GM18861 (cell line): ENCODE results near the gene COQ3.

Experiments used
- ATAC-seq: cut with Tn5 transposase; IDR thresholded peaks from one replicate; pipeline ENCODE4 v1.9.1; 2021; ENCODE audit not compliant: unreplicated experiment

The COQ3 gene, protein sequence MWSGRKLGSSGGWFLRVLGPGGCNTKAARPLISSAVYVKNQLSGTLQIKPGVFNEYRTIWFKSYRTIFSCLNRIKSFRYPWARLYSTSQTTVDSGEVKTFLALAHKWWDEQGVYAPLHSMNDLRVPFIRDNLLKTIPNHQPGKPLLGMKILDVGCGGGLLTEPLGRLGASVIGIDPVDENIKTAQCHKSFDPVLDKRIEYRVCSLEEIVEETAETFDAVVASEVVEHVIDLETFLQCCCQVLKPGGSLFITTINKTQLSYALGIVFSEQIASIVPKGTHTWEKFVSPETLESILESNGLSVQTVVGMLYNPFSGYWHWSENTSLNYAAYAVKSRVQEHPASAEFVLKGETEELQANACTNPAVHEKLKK

DNA sequence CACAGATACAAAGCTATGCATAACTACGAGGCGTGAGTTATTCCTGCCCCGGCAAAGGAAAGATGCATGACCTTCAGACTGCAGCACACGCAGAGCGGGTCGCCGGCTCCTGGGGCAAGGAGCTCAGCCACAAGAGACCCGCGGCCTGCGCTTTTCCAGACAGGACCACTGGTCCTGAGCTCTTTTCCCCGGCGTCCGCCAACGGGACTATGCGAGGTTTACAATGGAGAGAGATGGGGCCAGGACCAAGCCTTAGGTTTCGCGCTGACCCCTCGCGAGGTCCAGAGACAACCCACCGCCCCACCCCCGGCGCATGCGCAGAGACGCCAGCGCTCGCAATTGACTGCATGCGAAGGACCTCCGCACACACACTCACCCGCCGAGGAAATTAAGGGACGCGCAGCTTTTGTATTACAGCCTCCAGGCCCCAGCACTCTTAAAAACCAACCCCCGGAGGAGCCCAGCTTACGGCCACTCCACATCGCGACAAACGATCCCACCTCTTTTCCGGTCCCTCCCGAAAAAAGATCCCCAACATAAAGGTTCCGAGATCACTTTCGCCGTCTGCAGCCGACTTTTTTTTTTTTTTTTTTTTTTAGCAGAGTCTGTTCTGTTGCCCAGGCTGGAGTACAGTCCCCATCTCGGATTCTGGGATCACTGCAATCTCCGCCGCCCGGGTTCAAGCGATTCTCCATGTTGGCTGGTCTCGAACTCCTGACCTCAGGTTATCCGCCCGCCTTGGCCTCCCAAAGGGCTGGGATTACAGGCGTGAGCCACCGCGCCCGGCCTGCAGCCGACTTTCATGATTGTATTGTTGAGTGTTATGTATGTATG is at the start of gene COQ3:
COQ3 (minus strand) TSS at position 498 of the 834 bp plus-strand sequence; CDS start at position 482, 16 bp downstream.
- ATAC-seq: peak; percentile 49

DNA sequence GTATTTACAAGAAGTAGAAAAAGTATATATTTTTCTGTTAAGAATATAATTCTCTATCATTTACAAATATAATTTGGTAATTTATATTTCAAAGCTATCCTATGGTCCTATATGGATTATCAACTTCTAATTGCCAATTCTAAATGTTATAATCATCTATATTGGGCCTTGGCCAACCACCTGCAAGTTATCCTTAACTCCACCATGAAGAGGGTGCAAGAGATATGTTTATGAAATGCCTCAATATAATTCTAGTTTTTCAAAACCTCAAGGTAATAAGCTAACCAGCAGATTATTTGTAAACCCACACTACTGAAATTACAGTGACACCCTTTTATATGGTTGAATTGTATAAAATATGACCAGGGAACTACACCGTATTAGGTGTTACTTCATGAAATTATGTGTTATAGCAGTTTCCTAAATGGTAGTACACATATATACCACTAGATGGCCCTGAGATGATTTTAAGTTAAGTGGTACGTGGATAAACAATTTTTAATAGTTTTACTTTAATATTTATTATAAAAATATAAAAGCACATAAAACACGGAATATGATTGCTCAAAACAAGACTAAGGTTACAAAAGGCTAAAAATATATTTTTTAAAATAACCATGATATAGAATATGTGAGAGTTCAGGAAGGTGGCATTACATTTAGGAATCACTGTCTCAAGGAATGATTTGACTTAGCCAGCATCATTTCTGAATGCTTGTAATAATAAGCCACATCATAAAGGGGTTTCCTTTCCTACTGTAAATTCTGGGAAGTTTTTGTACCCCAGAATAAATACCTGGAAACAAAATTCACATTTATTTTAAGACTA is 40.9 kb upstream of the COQ3 start:
- peak; percentile 89 for ATAC-seq

DNA sequence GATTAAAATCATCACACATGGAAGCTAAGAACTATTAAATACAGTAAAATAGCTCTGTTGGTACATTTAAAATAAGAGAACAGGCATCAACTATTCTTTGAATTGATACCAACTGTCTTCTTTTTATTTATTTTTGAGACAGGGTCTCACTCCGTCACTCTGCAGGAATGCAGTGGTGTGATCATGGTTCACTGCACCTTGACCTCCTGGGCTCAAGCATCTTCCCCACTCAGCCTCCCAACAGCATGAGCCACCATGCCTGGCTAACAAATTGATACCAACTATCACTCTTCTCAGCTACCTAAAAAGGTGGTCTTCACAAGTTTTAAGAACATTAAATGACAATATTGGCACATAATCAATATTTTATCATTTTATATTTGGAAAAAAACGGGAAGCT is 38.9 kb upstream of the COQ3 start:
- ATAC-seq: no peak

DNA sequence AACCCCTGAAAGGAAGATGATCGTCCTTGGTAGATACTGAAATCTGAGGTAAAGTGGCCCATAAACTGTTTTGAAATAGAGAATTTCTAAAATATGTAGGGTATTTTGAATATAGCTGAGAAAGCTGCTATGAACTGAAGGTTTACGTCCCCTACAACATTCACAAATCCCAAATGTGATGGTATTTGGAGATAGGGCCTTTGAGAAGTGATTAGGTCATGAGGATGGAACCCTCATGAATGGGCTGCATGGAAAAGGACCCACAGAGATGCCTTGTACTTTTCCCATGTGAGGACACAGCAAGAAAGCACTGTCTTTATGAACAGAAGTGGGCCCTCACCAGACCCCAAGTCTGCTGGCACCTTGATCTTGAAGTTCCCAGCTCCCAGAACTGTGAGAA is 37.9 kb upstream of the COQ3 start:
- ATAC-seq: no peak

DNA sequence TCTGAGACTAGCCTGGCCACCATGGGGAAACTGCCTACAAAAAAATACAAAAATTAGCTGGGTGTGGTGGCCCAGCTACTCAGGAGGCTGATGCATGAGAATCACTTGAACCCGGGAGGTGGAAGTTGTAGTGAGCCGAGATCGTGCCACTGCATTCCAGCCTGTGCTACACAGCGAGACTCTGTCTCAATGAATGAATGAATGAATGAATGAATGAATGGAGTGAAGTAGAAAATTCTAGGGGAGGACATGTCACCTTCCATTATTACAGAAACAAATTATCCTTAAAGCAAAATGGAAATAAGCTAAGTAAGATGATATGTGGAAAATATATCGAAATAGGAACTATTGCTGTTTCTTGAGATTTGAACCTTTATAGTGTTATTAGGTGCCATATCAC is 34.0 kb upstream of the COQ3 start:
- ATAC-seq: no peak

DNA sequence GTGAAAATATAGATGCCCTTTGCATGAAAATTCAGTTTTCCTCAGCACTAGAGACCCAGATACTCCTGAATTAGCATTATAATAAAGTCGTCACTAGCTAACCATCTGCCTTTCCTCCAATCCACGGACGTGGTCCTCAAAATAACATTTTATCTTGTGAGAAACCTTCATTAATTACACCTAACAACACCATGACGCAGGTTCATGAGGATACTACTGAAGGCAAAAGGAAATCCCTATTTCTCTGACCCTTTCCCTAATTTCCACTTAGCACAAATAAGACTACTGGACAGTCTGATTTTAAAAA is 32.4 kb upstream of the COQ3 start:
- ATAC-seq: no peak

DNA sequence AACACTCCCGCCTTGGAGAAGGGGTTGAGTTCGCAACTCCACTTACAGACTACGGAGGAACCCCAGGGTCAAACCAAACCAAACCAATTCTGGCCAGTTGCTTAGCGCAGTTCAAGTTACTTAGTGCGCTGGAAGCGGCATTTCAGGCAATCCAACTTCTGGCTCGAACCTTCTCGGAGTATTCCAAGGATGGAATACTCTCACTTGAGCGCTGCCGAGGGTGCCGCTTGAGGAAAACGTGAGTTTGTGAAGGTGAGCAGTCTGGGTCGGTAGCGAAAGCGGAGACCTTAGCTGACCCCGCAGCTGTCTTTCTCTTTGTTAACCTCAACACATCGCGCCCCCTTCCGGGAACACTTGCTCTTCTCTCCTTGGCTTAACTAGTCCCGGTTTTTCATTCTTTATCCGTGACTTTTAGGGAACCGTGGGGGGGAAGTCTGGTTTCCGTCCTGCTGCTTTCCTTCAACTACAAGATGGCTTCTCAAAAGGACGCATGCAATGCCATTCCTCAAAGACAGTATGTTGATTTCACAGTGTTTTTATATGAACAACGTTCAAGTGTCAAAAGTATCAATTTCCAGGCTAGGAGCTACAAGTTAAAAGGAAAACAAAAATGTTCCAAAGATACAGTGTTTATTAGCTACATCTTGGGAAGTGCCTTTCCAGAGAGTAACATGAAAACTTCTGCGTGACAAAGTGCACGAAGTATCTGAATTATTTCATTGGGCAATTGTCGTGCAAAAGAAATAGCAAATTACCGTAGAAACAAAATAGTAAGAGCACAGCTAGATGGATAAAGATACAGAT is 31.9 kb upstream of the COQ3 start:
- peak; percentile 36 for ATAC-seq

DNA sequence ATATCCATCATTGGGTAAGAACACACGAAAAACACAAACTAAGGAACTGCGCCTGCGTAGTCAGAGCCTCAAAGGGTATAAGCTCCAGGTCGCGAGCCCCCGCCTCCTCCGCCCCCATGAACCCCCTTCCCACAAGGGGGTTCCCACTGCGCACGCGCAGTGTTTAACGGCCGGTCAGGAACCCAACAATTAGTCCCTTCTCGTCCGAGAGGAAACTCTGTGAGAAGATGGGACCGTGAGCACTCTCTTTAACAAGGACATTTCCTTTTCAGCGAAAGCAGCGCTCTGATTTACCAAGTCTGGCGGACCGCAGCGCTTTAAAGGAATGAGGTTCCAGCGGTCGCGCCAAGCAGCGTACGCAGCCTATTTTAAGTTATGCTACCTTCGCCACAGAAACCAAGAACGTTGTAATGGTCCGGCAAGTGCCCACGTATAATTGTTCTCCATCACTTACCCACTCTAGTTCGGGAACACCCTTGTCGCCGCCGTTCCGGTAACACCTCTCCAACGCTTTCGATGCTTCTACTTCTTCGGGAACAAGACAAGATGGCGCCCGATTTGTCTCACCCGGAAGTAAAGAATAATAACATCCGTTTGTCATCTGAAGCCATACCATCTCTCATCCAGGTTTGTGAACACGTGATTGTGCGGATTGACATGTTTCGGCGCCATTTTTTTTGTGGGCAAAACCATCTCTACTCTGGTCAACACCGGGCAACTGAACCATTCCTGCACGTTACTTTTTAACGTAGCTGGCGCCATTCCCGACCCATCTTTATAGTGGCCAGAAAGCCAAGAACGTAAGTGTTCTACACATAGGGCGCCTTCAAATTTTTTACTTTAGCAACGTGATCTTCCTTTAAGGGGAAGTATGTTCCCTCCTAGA is 31.0 kb upstream of the COQ3 start, which contains the start of gene PNISR:
PNISR (minus strand) TSS at position 548 of the 886 bp plus-strand sequence. CDS start 10,649 bp downstream, outside the sequence.
- ATAC-seq: peak; percentile 82

DNA sequence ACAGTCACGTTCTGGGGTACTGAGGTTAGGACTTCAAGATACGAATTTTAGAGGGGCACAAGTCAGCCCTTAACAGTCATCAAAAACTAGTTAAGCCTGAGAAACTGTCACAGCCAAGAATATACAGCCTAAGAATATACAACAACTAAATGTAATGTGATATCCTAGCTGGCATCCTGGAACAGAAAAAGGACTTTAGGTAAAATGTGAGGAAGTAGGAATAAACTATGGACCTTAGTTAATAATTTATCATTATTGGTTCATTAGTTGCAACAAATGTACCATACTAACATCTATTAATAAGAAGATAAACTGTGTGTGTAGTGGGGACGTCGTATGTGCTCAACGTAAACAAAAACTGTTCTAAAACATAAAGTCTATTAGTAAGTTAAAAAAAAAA is 30.0 kb upstream of the COQ3 start:
- ATAC-seq: no peak

DNA sequence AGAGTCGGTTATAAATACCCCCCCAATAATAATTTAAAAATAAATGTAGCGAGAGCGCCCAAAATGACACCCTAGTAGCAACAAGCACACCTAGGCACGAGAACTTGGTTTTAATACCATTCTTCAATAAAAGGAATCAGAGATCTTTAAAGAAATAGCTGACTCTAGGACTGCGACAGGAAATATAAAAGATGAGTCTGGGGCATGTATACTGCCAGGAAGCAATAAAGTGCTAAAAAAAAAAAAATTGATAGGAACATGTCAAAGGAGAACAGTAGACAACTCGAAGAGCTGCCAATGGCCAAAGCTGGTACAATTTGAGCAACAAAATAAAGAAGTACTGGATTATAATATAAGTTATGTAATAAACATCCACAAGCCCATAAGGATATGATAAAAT is 28.9 kb upstream of the COQ3 start:
- no peak for ATAC-seq

DNA sequence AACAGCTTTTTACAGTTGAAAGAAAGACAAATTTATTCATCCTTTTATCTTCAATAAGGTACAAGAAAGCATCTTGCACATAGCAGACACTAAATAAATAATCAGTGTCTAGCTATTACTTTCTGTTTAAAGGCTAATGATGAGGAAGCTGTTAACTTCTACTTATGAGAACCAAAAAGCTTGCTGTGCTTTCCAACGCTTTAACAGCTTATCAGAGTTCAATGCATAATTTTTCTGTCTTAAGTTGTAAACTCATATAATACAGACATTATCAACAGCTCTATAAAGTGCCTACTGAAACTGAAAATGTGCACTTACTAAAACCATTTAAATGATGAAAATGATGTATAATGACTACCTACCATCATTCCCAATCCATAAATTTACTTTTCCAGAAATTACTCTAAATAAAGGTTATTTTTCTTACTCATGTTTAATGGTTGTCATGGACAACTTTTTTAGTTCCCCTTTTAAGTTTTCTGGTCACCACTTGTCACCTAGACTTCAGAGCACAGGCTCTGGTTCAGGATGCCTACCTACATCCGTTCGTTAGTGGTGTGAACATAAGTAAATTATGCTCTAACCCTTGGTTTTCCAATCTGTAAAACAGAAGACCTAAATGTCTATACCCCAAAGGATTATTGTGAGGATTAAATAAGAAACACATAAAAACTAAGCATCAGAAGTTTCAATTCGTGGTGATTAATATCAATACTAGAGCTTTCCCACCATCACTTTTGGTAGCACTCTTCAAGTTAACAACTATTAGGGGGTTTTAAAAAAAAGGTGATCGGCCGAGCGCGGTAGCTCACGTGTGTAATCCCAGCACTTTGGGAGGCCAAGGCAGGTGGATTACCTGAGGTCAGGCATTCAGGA is 23.1 kb upstream of the COQ3 start:
- peak; percentile 79 for ATAC-seq

DNA sequence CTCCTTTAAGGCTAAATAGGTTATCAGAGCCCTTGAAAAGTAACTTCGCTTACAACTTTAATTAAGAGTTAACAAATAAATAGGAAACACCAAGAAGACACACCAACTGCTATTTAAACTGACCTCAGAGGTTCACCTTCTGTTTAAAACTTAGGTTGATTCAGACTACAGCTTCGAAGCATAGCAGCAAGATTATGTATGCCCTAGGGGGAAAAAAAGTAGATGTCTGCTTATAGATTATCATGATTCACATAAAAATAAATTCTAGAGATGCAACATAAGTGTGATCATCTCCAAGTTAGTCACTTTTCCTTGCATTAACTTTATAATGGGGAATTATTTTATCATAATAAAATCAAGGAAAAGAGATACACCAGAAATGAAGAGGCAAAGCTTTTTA is 22.2 kb upstream of the COQ3 start:
- ATAC-seq: no peak

DNA sequence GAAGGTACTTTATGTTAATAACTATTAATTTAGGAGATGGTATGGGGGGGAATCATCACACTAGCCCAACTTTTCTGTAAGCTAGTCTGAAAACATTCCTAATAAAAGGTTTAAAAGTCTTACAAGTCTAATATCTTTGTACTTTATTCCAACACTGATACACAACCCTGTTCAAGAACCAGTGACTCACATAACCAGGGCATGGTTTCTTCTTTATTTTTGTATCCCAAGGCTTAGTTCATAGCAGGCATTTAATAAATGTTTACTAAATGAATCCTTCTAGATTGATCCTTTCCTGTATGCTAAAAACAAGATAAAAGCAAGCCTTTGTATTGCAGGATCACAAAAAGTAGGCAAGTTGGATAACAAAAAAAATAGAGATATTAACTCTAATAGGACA is 21.5 kb upstream of the COQ3 start:
- no peak for ATAC-seq

DNA sequence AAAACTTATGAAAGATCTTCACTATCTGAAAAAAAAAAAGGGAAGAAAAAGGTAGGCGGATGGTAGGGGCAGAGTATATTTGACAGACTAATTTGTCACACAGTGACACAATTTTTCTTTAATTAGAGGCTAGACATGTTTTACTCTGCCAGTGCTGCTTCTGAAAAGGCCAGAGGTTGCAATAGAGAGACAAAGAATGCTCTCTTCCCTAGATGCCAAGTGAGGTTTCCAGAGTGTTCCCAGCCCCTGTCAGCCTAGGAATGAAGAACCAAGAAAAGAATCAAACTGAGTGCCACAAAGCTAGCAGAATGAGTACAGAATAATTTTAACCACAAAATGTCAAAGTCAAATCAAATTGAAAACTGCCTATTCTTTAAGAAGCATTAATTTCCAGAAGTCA is 18.1 kb upstream of the COQ3 start:
- ATAC-seq: no peak

DNA sequence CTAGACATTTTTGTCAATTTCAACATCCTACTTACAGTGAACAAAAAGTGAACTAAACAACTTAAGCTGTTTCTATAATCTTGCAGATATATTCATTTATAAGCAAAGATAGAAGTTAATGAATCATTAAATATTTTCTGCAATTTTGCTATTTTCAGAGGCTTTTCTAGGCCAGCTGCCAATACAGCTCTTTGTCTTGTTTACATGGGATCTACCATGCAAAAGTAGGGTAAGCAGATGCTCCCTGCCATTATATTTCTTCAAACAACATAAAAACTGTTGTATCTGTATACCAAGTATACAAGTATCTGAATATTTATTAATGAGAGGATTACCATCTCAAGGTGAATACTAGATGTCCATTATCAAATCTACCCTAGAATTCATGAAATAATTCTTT is 15.7 kb upstream of the COQ3 start:
- no peak for ATAC-seq

DNA sequence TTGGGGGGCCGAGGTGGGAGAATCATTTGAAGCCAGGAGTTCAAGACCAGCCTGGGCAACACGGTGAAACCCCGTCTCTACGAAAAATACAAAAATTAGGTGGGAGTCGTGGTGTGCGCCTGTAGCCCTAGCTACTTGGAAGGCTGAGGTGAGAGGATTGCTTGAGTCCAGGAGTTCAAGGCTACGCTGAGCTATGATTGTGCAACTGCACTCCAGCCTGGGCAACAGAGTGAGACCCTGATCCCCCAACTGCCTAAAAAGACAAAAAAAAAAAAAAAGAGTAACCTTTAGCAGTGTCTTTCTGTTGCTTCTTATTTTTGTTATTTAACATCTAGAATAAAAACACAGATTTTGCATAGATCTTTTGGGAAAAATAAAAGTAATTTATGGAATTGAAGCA is 13.1 kb upstream of the COQ3 start:
- no peak for ATAC-seq

DNA sequence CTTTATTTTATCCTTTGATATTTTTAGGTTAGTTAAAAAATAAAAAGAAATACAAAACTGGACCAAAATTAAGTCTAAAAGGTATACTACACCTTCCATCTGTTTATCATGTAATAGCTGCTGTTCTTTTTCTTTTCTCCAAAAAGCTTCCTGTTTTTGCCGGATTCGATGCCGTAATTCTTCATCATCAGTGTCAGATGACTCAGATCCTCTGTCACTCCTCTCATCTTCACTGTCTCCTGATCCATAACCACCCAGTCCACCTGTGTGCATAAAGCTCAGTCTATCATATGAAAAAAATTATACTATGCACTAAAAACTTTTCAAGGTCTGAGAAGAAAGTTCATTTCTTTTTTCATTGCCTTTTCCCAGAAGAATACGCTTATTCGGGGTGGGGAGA is 8.5 kb upstream of the COQ3 start:
- no peak for ATAC-seq

DNA sequence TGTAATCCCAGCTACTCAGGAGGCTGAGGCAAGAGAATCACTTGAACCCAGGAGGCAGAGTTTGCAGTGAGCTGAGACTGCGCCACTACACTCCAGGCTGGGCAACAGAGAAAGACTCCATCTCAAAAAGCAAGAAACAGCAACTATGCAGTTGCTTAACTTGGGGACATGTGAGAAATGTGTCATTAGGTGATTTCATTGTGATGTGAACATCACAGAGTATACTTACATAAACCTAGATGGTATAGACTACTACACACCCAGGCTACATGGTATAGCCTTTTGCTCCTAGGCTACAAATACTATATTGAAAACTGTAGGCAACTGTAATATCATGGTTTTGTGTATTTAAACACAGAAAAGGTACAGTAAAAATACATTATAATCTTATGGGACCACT is 3.3 kb upstream of the COQ3 start:
- ATAC-seq: no peak

DNA sequence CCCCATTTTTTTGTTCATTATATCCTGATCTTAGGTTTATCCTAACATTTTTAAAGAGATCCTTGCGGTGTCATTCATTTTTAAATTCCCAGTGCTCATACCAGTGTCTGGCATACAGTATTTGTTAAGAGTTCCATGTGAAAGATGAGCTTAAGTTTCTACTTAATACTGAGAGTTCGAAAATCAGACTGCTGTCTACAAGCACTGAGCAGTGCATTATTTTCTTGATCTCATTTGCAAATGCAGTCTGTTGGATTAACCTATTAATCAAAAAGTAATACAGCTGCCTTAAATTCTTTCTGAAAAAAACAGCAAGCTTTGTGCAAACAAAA is 663 bp downstream of the COQ3 start:
- peak; percentile 26 for ATAC-seq
